ENCODE results near the gene UBAC1. TPM values are rescaled to one million over a fixed set of nuclear protein-coding genes. Genes with fewer than 3 reads are reported as not detected.

The UBAC1 gene
- total RNA-seq, 1 donor from 2014 or later, result 57.9 TPM

DNA sequence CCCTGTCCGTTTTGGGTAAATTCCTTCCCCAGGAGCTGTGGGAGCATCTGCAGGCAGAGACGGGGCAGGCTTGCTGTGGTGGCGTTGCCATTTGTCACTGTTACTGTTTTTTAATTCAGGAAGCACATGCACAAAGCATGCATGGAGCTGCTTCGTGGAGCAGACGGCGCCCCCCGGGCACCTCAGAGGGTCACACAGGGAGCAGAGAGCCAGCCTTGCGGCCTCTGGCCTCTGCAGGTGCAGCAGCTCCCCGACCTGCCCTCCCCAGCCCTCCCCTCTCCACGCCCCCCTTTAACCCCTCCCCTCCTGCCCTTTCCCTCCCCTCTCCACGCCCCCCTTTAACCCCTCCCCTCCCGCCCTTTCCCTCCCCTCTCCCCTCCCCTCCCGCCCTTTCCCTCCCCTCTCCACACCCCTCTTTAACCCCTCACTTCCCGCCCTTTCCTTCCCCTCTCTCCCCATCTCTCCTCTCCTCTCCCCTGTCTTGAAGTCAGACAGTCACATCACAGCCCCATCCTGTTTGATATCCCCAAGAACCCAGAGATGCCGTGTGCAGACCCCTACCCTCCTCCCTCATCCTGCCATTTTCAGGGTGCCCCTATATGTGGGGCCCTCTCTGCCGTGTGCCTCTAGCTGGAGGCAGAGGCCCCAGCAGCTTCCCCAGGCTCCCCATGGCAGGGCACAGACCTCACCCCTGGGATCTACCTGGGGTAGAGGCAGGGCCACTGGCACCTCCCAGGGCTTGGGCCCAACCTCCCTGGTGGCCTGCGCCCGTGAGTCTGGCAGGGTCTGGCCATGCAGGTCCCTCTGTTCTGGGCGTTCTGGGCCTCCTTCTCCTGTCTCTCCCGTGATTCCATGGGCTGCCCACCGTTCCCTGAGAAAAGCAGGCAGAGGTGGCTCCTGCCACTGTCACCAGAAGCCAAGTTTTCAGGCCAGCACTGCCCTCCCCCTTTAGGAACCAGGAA is 29.6 kb upstream of the UBAC1 start:
- intact Hi-C loops (cut with DNase I), result no loop called here
- H3K36me3 ChIP-seq, result no peaks in the 10 kb centered on the region
- H3K9me3 ChIP-seq, result no peaks in the 10 kb centered on the region
- no peak overlapping the region for H3K27ac ChIP-seq
- peak overlapping the region in 1 of 2 donors; percentile 19 for H3K4me3 ChIP-seq
- peaks cover 35% of the 10 kb centered on the region for H3K4me1 ChIP-seq
- TF ChIP-seq POLR2A (IDR thresholded peaks at IDR 0.05) (no peak), POLR2AphosphoS5 (IDR thresholded peaks at IDR 0.05; ENCODE audit: insufficient read depth in 1 of 2, low read depth in 1 of 2) (no peak)
- TF ChIP-seq, protein P1, sequence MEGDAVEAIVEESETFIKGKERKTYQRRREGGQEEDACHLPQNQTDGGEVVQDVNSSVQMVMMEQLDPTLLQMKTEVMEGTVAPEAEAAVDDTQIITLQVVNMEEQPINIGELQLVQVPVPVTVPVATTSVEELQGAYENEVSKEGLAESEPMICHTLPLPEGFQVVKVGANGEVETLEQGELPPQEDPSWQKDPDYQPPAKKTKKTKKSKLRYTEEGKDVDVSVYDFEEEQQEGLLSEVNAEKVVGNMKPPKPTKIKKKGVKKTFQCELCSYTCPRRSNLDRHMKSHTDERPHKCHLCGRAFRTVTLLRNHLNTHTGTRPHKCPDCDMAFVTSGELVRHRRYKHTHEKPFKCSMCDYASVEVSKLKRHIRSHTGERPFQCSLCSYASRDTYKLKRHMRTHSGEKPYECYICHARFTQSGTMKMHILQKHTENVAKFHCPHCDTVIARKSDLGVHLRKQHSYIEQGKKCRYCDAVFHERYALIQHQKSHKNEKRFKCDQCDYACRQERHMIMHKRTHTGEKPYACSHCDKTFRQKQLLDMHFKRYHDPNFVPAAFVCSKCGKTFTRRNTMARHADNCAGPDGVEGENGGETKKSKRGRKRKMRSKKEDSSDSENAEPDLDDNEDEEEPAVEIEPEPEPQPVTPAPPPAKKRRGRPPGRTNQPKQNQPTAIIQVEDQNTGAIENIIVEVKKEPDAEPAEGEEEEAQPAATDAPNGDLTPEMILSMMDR (IDR thresholded peaks at IDR 0.05), result no peak
- H3K27me3 ChIP-seq, result no peaks in the 10 kb centered on the region
- DNase-seq (ENCODE audit: extremely low spot score in 2 of 2), result no peak

DNA sequence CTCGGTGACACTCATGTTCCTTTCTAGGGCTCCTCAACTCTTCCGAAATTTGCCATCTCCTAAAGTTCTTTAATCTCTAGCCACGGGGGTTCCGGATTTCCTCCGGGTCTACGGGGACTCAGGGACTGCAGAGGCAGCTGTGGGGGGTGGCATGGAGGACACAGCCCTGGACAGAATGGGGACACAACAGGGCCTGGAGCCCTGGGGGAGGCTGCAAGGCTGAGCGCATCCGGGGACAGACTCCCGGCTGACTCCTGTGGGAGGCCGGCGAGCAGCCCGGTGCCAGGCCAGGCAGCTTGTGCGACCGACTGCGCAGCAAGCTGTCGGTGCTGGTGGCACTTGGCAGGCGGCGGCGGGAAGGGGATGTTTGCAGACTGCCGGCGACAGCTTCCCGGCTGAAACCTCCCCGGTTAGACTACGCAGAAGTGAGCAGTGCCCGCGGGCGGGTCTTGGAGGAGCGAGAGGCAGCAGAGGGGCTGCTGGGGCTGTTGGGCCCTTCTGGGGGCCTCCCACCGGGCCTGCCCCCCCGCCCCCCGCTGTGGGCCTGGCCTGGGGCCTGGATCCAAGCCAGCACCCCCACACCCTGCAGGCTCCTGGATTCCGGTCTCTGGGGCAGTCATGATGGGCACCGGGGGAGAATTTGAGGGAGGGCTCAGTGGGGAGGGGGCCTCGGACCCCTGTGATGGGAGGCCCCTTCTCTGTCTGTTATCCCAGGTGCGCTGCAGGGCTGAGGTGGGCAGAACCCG is 28.7 kb upstream of the UBAC1 start:
- TF ChIP-seq, protein P1 (IDR thresholded peaks at IDR 0.05), result no peak
- TF ChIP-seq POLR2A (IDR thresholded peaks at IDR 0.05), result no peak
- TF ChIP-seq POLR2AphosphoS5 (IDR thresholded peaks at IDR 0.05; ENCODE audit: insufficient read depth in 1 of 2, low read depth in 1 of 2), result no peak
- Histone ChIP-seq H3K4me1 (peaks cover 35% of the 10 kb centered on the region), H3K9me3 (no peaks in the 10 kb centered on the region), H3K36me3 (no peaks in the 10 kb centered on the region), H3K27me3 (no peaks in the 10 kb centered on the region), H3K27ac (no peak overlapping the region), H3K4me3 (peak overlapping the region in 1 of 2 donors; percentile 19)
- intact Hi-C loops (cut with DNase I), result no loop called here
- no peak for DNase-seq (ENCODE audit: extremely low spot score in 2 of 2)

DNA sequence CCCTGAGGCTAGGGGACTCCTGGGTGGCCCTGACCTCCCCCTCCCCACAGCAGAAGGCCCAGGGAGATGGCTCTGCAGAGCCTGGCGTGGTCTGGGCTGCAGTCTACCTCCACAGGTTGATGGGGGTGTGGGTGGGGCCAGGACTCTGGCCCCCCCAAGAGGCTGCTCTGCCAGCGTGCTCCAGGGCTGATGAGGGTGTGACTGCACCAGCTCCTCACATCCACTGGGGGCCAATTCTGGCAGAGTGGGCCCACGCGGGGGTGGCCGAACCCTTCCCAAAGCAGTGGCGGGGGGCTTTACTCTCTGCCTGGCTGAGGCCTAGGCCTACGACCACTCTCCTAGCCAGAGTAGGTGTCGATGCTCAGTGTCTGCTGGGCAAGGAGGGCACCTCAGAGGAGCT is 28.0 kb upstream of the UBAC1 start:
- Histone ChIP-seq H3K36me3 (no peaks in the 10 kb centered on the region), H3K27me3 (no peaks in the 10 kb centered on the region), H3K9me3 (no peaks in the 10 kb centered on the region), H3K4me3 (no peak overlapping the region), H3K27ac (no peak overlapping the region), H3K4me1 (peaks cover 35% of the 10 kb centered on the region)
- no peak for DNase-seq (ENCODE audit: extremely low spot score in 2 of 2)
- intact Hi-C loops (cut with DNase I), result no loop called here
- TF ChIP-seq POLR2AphosphoS5 (IDR thresholded peaks at IDR 0.05; ENCODE audit: insufficient read depth in 1 of 2, low read depth in 1 of 2), result no peak
- TF ChIP-seq POLR2A (IDR thresholded peaks at IDR 0.05), result no peak
- TF ChIP-seq, protein P1 (IDR thresholded peaks at IDR 0.05), result no peak

DNA sequence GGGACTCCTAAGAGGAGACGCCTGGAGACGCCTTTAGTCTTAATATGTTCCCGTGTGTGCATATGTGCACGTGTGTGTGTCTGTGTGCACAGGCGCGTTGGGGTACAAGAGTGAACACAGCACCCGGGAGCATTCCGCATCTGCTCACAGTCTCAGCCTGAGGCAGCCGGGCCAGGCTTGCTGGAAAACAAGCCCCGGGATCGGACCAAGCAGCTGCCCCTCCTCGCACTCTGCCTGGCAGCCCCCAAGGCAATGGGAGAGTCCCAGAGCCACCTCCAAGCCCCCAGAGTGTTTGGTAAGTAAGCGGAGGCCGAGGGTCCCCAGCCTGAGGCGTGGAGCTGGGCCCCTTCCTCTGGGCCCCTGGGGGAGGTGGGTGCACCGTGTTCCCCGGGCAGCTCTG is 27.3 kb upstream of the UBAC1 start:
- intact Hi-C loops (cut with DNase I), result no loop called here
- Histone ChIP-seq H3K4me3 (no peak overlapping the region), H3K27ac (no peak overlapping the region), H3K27me3 (no peaks in the 10 kb centered on the region), H3K36me3 (no peaks in the 10 kb centered on the region), H3K9me3 (no peaks in the 10 kb centered on the region), H3K4me1 (peaks cover 34% of the 10 kb centered on the region)
- DNase-seq (ENCODE audit: extremely low spot score in 2 of 2), result no peak
- TF ChIP-seq, protein P1 (IDR thresholded peaks at IDR 0.05), result no peak
- no peak for TF ChIP-seq POLR2A (IDR thresholded peaks at IDR 0.05)
- no peak for TF ChIP-seq POLR2AphosphoS5 (IDR thresholded peaks at IDR 0.05; ENCODE audit: insufficient read depth in 1 of 2, low read depth in 1 of 2)

All from vagina (tissue), 2 donors.